Muscle layer of duodenum (tissue), 2 donors: Measurements from ENCODE around the gene RAD50.

Experiments
- H3K27ac ChIP-seq: one replicate; pipeline ENCODE4 v1.7.0; 2013; ENCODE audit warnings: mild to moderate bottlenecking, low read length
- H3K27me3 ChIP-seq: one replicate; pipeline ENCODE4 v1.7.0; 2013; ENCODE audit warnings: low read depth, mild to moderate bottlenecking, control low read depth, low read length
- H3K36me3 ChIP-seq, 2 donors: one replicate each; pipeline ENCODE4 v1.7.0; 2013; ENCODE audit warnings: low read length in 2 of 2, control low read depth in 1 of 2, mild to moderate bottlenecking in 1 of 2; ENCODE audit not compliant: insufficient read depth in 2 of 2, control insufficient read depth in 1 of 2
- H3K4me1 ChIP-seq, 2 donors: one replicate each; pipeline ENCODE4 v1.7.0; 2013; ENCODE audit warnings: low read length in 2 of 2, mild to moderate bottlenecking in 2 of 2, control low read depth in 1 of 2, moderate library complexity in 1 of 2; ENCODE audit not compliant: insufficient read depth in 2 of 2, control insufficient read depth in 1 of 2
- H3K4me3 ChIP-seq, 2 donors: one replicate each; pipeline ENCODE4 v1.7.0; 2013; ENCODE audit warnings: low read length in 2 of 2, low read depth in 1 of 2, mild to moderate bottlenecking in 1 of 2
- H3K9me3 ChIP-seq, 2 donors: one replicate each; pipeline ENCODE4 v1.7.0; 2013; ENCODE audit warnings: low read length in 2 of 2, control low read depth in 1 of 2, mild to moderate bottlenecking in 1 of 2; ENCODE audit not compliant: control insufficient read depth in 1 of 2
- donor health status: healthy.

The RAD50 gene

DNA sequence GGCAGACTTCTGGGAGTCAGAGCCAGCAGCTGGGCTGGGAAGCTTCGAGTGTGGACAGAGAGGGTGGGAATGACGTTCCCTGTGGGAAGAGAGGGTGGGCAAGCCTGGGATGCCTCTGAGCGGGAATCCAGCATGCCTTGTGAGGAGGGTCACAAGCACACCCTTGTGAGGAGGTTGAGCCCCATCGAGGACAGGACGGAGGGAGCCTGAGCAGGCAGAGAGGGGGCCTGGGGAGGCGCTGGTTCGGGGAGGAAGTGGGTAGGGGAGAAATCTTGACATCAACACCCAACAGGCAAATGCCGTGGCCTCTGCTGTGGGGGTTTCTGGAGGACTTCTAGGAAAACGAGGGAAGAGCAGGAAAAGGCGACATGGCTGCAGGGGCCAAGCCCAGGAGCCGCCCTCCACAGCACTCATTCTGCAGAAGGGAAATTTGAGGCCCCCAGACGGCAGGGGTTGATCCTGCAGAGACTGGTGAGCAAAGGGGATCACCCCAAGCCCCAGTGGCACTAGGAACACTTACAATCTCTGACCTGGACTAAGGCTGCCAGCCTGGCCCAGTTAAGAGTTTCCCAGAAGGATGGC is 100.1 kb downstream of the RAD50 start:
- Histone ChIP-seq H3K4me3 (peak overlapping the region; percentile 21 to 63), H3K27ac (no peak overlapping the region), H3K27me3 (peaks cover 22% of the 10 kb centered on the region), H3K36me3 (no peaks in the 10 kb centered on the region), H3K4me1 (peaks cover 0 to 10% of the 10 kb centered on the region in 2 donors), H3K9me3 (no peaks in the 10 kb centered on the region)

- Histone ChIP-seq H3K4me3 (no peak within 1 kb of the TSS), H3K36me3 (no peaks in the 10 kb centered on the region), H3K27ac (no peak within 1 kb of the TSS), H3K27me3 (peaks cover 22% of the 10 kb centered on the region), H3K9me3 (no peaks in the 10 kb centered on the region), H3K4me1 (peaks cover 0 to 10% of the 10 kb centered on the region in 2 donors)
These were observed 101.1 kb downstream of the RAD50 start, which contains the start of gene IL13 for GRCh38 chr5:132657676-132658380. TSS of gene IL13 (plus strand) at chr5:132658173. CDS start at chr5:132658187, 14 bp downstream.

- H3K27ac ChIP-seq: no peak overlapping the region
- no peaks in the 10 kb centered on the region for H3K9me3 ChIP-seq
These were observed 101.9 kb downstream of the RAD50 start for GRCh38 chr5:132658381-132659302.

GRCh38 chr5:132659598-132660493 is 103.1 kb downstream of the RAD50 start:
- peaks cover 16% of the 10 kb centered on the region for H3K27me3 ChIP-seq

More at GRCh38 chr5:132658381-132659302, 101.9 kb downstream of the RAD50 start:
- H3K4me1 ChIP-seq: peaks cover 0 to 10% of the 10 kb centered on the region in 2 donors
- H3K27me3 ChIP-seq: peaks cover 19% of the 10 kb centered on the region
- H3K36me3 ChIP-seq: no peaks in the 10 kb centered on the region
- no peak overlapping the region for H3K4me3 ChIP-seq

DNA sequence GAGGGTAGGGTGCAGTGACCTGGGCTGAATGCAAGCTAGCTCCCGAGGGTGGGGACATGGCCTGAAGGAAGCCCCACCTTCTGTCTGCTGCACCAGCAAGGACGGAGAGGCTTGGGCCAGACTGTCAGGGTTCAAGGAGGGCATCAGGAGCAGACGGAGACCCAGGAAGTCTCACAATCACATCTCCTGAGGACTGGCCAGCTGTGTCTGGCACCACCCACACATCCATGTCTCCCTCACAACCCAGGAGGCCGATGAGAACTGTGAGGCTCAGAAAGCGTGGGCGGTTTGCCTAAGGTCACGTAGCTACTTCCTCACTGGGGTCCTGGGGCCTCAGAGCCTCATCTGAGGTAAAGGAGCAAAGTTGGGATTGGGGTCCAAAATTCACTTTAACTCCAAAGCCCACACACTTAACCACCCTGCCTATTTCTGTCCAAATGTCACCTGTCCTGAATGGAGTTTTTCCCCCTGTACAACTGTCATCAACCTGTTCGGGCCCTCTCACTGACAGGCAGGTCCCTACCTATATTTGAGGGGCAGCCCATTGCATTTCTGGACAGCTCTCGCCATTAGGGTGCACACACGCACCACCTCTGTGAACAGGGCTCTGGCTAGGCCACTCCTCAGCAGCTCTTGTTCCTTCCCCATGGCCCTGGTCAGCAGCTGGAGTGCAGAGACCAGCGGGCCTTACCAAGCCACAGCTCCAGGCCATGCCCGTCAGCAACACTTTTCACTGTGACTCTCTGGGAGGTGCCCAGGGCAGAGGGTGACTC is 104.6 kb downstream of the RAD50 start:
- Histone ChIP-seq H3K27ac (no peak overlapping the region), H3K9me3 (no peaks in the 10 kb centered on the region), H3K27me3 (peaks cover 7% of the 10 kb centered on the region), H3K36me3 (no peaks in the 10 kb centered on the region), H3K4me3 (no peak overlapping the region), H3K4me1 (peaks cover 0 to 5% of the 10 kb centered on the region in 2 donors)

More at GRCh38 chr5:132659598-132660493, 103.1 kb downstream of the RAD50 start:
- Histone ChIP-seq H3K4me1 (peaks cover 0 to 10% of the 10 kb centered on the region in 2 donors), H3K4me3 (no peak overlapping the region), H3K36me3 (no peaks in the 10 kb centered on the region), H3K27ac (no peak overlapping the region), H3K9me3 (no peaks in the 10 kb centered on the region)

GRCh38 chr5:132662004-132662401 is 105.2 kb downstream of the RAD50 start:
- Histone ChIP-seq H3K4me3 (no peak overlapping the region), H3K4me1 (no peaks in the 10 kb centered on the region), H3K36me3 (no peaks in the 10 kb centered on the region), H3K27ac (no peak overlapping the region), H3K9me3 (no peaks in the 10 kb centered on the region), H3K27me3 (peaks cover 1% of the 10 kb centered on the region)

DNA sequence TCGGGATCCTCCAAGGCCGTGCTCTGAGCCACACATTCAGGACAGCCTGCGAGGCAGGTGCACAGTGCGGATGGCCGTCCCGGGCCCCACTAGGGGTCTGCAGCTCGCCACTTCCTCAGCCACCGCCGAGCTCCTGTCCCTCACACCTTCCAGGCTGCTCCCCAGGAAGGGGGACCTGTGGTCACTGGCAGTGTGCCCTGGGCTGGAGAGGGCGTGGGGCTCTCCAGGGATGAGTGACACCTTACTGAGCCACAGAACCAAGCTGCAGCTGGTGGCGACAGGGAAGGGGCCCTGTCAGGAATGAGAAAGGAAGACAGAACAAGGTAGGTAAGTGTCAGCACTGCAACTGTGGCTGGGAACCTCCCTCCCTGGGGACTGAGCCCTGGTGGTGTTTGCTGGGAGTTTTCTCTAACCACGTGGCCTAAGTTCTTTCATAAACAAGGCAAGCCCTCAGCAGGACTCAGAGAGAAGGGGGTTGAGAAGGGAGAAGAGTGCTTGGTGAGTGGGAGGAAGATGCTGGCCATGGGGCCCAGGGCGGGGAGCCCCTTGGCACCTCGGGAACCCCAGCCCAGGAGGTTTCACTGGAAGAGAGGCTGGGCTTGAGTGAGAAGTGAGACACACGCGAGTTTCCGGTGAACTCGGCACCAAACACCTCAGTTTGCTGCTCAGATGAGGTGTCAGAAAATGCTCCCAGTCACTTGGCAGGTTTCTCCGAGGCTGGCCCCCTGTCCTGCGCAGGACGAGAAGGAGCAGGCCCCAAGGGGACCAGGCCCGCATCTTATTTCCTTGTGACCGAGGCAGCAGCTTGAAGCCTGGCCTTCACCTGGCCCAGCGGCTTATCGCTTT is 106.4 kb downstream of the RAD50 start:
- Histone ChIP-seq H3K4me3 (no peak overlapping the region), H3K36me3 (no peaks in the 10 kb centered on the region), H3K27me3 (no peaks in the 10 kb centered on the region), H3K9me3 (no peaks in the 10 kb centered on the region), H3K4me1 (no peaks in the 10 kb centered on the region), H3K27ac (no peak overlapping the region)

DNA sequence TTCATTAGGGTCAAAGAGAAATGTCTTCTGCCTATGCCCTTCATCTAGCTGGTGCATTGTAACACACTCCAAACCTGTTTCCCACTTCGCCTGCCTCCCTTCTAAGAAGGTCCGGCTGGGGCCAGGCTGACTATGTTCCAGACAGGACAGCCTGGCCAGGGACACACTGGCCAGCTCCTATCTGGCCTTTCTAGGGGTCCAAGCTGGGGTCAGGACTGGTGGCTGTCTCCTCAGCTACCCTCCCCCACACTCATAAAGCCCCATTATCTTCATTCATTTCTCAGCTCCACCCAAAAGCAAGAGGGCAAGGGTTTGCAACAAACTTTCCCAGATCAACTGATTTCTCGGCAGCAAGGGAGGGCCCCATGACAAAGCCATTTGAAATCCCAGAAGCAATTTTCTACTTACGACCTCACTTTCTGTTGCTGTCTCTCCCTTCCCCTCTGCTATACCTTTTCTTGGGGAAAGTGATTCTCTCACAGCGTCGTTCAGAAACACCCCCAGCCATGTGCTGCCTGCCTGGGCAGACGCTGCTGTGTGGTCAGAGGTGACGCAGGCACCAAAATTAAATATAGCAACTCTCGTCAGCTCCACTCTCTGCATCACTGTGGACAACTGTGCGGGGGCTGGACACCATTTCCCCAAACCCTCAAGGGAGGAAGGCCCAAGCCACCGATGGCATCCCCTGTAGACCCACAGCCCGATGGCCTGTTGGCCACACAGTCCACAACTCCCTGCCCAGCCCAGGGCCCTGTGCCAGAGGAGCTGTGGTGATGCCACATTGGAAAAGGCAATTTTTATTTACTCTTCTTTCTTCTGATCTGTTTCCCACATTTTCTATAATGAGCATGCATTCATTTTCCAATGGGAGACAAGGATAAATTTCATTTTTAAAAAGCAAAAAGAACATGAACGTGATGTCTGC is 107.3 kb downstream of the RAD50 start:
- Histone ChIP-seq H3K9me3 (no peaks in the 10 kb centered on the region), H3K4me1 (no peaks in the 10 kb centered on the region), H3K27ac (no peak overlapping the region), H3K27me3 (no peaks in the 10 kb centered on the region), H3K36me3 (no peaks in the 10 kb centered on the region), H3K4me3 (no peak overlapping the region)

- Histone ChIP-seq H3K27ac (no peak overlapping the region), H3K4me3 (no peak overlapping the region), H3K27me3 (no peaks in the 10 kb centered on the region), H3K36me3 (no peaks in the 10 kb centered on the region), H3K4me1 (no peaks in the 10 kb centered on the region), H3K9me3 (no peaks in the 10 kb centered on the region)
These were observed 108.0 kb downstream of the RAD50 start for GRCh38 chr5:132664696-132665209.
